HG02610 (cell line): ENCODE data around the gene PLD4.
"Not testable (repeated sequence)": the region's sequence is repeated elsewhere in the genome, so short reads cannot be mapped to it uniquely, and the experiment has no call there.

ENCODE experiments used
- ATAC-seq: cut with Tn5 transposase; IDR thresholded peaks from one replicate; pipeline ENCODE4 v1.9.1; 2021; ENCODE audit warnings: mild to moderate bottlenecking, moderate library complexity; ENCODE audit not compliant: unreplicated experiment

The PLD4 gene

DNA sequence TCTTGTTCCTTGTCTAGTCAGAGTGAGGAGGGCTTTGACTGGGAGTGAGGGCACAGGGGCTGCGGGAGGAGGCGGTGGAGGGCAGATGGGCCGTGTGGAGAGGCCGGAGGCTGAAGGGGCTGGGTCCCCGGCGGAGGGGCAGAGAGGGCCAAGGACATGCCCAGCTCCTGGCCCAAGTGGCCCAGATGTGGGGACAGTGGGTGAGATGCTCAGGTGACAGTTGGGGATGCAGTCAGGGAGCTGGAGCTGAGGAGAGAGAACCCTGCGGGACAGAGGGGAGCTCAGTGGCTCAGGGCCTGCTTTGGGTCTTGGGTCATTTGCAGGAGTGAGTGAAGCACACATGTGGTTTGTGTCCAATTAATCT, 26.5 kb upstream of the PLD4 start:
- no peak for ATAC-seq

DNA sequence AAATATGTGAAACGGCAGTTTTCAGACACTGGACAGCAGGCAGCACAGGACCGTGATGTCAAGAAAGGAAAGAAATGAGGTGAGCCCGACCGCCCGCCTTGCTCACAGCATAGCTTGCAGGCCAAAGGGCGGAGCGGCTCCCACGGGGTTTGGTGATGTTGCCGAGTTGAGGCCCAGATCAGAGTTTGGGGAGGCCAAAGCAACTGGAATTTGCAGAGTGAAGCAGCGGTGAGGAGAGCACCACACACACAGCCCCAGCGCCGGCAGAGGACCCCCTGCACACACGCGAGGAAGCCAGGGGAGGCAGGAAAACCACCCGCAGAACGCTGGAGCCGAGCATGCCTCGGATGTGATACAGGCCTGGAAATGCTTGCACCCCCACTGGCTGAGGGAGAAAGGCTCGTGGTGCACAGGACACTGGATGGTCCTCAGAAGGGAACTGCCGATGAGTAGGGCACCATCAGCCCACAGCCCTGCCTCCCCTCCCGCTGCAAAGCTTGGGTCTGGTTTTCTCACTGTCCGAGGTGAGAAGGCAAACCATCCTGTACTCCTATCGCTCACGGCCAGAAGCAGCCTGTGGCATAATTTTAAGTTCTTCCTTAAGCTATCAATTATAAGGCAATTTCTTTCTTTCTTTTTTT, 25.7 kb upstream of the PLD4 start:
- no peak for ATAC-seq

DNA sequence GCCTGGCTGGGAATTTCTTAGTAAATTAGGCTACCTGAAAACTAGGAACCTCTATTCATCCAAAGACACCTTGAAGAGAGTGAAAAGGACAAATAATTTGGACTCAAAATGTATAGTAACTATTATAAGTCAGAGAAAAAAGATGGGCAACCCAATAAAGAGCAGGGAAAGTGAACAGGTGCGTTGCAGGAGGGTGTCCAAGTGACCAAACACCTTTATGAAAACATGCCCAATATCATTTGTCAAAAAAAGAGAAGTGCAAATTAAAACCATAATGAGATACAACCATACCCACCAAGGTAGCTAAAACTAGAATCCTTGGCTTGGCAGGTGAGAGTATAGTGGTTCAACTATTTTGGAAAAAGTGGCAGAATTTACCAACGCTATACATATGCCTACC, 24.9 kb upstream of the PLD4 start:
- ATAC-seq, result no peak

DNA sequence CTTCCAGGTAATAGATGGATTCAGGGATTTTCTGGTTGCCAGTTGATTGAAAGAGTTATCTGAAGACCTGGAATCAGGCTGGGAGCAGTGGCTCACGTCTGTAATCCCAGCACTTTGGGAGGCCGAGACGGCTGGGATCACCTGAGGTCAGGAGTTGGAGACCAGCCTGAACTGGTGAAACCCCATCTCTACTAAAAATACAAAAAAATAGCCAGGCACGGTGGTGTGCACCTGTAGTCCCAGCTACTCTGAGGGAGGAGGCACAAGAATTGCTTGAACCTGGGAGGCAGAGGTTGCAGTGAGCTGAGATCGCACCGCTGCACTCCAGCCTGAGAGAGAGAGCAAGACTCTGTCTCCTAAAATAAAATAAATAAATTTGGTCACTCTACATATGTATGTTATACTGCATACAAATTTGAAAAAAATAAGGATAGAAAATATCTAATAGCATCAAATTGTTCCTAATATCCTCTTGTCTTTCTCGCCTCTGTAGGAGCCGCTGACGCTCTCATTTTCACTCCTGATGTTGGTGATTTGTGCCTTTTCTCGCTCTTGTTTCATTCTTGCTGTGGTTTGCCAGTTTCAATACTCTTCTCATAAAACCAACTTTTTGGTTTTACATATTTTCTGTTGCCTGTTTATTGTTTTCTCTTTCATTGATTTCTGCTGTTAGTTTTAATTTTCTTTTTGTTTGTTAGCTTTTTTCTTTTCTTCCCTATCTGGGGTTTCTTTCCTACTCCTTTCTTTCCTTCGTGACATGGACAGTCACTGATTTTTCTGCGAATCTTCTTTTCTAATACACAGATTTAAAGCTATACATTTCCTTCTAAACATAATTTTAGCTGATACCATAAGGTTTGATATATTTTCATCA, 23.8 kb upstream of the PLD4 start:
- no peak for ATAC-seq

DNA sequence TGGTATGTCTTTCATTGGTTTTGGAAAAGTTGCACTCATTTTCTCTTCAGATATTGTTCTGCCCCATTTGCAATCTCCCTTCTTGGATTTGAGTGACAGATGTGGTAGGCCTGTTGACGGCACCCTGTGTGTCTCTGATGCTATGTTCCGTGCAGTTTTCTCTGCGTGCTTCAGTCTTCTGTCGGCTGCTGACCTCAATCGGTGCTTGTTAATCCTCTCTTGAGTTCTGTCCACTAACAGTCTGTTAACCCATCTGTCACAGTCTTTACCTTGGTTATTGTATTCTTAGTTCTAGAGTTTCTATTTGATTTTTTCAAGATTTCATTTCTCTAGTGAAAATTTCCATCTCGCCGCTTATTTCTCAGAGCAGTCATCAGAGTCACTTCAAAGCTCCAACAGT, 20.7 kb upstream of the PLD4 start:
- ATAC-seq, result no peak

DNA sequence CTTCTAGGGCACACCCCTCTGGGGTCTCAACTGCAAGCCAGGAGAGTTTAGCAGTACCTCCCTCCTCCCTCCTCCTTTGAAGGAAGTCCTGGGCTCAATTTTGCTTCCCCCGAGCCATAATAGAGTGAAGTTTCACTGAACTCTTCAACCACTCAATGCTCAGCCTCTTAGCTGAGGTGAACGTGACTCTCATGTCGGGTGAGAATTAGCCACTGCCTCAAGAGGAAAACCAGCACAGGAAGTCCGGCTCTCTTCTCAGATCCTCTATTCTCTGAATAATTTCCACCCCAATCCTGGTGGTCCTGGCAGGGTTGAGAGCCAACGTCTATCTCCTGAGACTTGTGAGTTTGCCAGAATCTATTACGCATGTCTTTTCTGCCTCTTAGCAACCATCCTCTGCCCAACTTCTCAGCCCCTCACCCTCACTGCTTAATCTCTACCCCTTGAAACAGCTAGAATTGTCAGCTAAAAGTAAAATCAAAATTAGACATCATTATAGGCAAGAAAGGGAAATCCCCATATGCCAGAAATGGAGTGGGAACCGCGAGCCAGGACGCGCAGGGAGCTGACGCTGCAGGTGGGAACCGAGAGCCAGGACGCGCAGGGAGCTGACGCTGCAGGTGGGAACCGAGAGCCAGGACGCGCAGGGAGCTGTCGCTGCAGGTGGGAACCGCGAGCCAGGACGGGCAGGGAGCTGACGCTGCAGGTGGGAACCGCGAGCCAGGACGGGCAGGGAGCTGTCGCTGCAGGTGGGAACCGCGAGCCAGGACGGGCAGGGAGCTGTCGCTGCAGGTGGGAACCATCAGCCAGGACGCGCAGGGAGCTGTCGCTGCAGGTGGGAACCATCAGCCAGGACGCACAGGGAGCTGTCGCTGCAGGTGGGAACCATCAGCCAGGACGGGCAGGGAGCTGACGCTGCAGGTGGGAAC, 19.8 kb upstream of the PLD4 start:
- ATAC-seq, result not testable (repeated sequence)

DNA sequence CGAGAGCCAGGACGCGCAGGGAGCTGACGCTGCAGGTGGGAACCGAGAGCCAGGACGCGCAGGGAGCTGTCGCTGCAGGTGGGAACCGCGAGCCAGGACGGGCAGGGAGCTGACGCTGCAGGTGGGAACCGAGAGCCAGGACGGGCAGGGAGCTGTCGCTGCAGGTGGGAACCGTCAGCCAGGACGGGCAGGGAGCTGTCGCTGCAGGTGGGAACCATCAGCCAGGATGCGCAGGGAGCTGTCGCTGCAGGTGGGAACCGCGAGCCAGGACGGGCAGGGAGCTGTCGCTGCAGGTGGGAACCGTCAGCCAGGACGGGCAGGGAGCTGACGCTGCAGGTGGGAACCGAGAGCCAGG, 19.1 kb upstream of the PLD4 start:
- not testable (repeated sequence) for ATAC-seq

DNA sequence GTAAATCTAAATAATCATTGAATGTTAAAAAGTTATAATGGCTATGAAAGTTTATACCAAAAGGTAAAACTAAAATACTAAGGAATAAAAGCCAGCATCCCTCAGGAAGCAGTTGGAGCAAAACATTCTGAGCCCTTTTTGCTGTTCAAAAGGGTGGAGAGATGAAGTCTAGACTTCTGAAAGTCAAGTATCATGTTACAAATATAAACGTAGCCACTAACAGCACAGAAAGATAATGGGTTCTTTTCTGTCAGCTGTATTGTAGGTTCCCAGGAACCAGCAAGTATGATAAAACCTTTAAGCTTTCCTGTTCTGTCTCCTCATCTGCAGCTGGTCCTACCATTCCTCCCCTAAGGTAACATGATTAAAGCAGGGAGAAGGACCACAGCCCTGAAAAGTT, 16.4 kb upstream of the PLD4 start:
- no peak for ATAC-seq

DNA sequence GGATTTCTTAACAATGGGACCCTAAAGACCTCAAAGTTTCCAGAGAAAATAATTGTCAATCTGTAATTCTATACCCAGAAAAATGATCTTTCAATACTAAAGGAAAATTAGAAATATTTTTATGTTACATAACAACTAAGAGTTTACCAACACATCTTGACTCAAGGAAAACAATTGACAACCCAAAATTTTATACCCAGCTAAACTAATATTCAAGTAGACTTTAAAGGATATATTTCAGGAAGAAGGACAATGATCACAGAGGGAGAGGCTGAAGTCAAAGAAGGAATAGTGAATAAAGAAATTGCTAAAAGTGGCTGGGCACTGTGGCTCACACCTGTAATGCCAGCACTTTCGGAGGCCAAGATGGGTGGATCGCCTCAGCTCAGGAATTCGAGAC, 12.6 kb upstream of the PLD4 start:
- no peak for ATAC-seq

DNA sequence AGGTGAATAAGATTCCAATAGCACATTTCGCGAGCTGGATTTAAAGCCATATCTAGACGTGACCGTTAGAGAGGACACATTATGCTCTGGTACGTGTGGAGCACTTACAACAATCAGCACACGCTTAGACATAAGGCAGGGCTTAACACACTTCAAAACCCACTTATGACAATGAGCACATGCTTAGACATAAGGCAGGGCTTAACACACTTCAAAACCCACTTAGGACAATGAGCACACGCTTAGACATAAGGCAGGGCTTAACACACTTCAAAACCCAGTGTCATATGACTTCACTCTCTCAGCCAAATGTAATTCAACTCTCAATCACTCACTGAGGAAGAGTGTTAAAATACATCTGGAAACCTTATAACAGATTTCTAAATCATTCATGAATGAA, 11.2 kb upstream of the PLD4 start:
- ATAC-seq, result no peak

DNA sequence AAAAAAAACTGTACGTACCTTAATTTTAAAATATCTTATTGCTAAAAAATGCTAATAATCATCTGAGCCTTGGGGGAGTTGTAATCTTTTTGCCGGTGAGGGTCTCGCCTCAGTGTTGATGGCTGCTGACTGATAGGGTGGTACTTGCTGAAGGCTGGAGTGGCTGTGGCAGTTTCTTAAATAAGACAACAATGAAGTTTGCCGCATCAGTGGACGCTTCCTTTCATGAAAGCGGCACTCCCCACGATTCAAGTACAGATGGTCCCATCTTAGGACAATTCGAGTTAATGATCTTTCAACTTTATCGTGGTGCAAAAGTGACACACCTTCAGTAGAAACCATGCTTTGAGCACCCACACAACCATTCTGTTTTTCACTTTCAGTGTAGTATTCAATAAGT, 7.6 kb upstream of the PLD4 start:
- ATAC-seq, result no peak

DNA sequence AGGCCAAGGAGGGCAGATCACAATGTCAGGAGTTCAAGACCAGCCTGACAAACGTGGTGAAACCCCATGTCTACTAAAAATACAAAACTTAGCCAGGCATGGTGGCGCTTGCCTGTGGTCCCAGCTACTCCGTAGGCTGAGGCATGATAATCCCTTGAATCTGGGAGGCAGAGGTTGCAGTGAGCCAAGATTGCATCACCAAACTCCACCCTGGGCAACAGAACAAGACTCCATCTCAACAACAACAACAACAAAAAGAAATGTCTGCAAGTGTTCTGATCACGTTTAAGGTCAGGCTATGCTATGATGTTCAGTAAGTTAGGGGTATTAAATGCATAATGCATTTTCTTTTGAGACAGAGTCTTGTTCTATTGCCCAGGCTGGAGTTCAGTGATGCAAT, 6.7 kb upstream of the PLD4 start:
- ATAC-seq, result no peak

DNA sequence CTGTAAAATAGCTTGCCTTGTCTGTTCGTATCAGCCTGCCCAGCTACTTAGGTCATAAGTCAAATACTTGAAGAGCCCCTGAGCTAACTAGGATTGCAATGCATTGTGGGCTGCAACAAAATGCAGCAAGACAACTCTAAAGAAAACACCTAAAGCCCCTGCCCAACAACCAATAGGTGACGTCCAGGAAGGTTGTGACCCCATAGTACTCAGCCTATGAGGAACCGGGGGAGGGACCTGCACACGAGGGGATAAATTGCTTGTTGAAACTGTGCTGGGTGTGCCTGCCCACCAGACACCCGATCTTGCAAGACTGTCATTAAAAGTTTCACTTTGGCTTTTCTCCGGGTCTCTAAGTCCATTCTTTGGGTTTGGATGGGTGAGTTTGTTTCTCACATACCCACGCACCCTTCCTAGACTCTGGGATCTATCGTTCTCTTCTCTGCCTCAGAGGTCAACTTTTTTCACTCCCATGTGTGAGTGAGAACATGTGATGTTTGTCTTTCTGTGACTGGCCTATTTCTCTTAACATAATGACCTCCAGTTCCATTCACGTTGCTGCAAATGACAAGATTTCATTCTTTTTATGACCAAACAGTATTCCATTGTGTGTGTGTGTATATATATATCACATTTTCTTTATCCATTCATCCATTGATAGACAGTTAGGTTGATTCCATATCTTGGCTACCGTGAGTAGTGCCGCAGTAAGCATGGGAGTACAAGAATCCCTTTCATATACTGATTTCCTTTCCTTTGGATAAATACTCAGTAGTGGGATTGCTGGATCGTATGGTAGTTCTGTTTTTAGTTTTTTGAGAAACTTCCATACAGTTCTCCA, 5.3 kb upstream of the PLD4 start:
- ATAC-seq, result not testable (repeated sequence)

DNA sequence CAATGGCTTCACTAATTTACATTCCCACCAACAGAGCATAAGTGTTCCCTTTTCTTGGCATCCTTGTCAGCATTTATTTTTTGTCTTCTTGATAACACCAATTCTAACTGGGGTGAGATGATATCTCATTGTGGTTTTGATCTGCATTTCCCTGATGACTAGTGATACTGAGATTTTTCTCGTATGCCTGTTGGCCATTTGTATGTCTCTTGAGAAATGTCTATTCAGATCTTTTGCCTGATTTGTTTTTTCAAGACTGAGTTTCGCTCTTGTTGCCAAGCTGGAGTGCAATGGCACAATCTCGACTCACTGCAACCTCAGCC, 4.7 kb upstream of the PLD4 start:
- no peak for ATAC-seq

DNA sequence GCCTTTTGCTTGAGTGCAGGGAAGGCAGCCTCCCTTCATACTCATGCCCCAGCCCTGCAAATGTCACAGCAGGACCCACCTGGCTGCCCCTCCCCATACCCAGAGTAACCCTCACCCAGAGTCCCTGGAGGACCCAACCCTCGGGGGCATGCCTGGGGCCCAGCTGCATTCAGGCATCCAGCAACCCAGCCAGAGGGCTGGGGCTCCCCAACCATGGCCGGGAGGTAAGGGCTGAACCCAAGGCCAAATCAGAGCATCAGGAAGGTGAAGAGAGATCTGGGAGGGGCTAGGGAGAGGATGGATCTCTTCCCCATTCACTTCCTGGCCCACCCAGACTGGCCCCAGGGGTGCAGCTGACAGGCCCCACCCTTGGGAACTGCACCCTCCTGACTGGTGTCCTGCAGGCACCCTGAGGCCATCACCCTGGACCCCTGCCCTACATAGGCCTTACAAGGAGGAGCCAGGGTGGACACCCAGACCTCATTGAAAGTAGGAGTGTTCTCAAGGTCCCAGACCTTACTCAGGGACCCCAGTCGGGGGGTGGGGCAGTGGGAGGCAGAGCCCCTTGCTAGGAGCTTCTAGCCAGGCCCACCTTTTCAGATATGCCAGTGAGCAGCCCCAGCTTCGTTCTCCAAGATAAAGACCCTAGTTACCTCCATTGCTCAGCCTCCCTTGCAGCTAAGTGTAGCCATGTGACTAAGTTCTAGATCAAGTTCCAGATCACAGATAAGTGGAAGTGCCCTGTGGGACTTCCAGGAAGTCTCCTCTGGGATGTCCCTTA, 849 bp upstream of the PLD4 start:
- ATAC-seq, result no peak

DNA sequence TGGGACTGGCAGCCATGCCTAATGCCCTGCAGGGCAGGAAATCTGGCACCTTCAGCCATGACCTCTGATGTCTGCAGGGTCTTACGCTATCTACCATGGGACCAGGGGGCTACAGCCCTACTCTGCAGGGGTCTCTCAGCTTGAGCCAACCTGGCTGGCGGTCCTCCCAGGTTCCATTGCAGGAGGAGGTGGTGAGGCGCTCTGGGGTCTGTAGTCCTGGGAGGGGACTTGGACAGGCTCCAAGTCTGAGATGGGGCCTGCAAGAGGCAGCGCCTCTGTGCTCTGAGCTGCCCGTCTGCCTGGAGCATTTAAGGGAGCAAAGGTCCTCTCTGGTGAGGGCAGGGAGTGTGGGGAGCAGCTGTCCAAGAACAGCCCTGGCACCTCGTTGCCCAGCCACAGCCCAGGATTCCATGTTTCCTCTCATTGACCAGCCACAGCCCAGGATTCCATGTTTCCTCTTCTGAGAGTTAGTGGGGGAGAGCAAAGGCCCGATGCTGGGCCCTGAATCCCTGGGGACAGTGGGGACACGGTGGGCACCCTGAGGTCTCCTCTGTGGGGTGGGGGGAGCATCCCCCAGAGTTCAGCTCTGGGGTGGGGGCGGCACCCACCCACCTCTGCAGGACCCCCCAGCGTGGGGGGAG, 655 bp downstream of the PLD4 start:
- ATAC-seq, result no peak

DNA sequence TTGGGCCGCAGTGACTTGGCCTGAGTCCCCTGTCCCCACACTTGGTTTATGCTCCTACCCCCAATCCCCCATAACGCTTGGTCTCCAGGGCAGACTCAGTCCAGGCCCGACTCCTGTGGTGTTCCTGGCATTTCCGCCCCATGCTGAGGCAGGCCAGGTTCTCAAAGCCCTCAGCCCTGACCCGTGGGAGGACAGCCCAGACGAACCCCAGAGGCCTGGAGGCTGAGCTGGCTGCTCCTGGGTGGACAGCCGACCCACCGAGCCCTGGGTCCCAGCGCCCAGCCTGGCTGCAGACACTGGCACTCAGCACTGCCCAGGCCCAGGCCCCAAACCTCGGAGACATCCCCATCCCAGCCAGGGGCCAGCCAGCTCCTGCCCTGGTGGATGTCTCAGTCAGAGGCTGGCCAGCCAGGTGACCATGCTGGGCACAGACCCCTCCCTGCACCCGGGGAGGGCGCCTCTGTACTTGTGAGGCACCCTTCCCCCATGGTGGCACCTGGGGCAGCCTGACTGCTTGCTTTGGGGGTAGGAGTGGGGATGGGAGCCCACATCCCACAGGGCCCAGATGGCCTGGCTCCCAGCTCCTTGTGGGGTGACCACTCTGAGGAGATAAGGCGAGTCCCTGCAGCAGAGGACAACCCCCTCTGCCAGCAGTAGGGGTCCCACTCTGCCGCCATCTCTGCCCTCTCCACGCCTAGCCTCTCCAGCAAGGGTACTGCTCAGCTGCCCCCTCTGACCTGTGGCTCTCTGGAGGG, 1.4 kb downstream of the PLD4 start:
- ATAC-seq, result no peak

DNA sequence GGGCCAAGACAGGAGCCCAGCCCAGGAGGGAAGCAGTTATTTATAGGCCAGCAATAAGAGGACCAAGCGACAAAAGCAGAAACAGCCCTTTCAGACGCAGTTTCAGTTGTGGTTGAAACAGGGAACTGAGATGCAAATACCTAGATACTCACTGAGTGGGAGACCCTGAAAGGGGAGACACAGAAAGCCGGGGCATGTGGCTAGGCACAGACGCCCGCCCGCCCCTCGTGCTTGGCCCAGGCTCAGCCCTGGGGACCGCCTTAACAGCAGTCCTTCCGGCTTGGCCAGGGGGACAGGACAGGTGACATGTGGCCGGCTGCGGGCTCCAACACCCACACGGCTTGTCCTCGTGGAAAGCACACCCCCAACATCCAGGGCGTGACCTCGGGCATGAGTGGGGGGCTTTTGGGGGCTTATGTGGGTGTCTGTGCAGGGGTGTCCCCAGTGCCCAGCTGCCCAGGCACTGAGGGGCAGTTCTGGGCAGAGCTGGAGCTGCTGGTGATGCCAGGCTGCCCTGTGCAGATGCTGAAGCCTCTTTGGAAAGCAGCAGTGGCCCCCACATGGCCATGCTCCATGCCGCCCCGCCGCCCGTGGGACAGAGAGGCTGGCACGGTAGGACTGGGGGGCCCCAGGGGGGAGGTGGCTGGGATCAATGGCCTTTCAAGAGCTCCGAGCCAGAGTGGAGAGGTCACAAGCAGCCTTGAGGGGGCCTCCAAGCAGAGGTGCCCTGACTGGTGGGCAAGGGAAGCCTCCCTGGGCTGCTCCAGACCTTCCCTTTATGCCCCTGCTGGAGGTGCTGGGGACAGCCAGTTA, 2.1 kb downstream of the PLD4 start:
- ATAC-seq, result peak; percentile 78
